NCI-H1930 (cell line): ENCODE data around the gene PLA2G2F.
"Not testable (repeated sequence)": the region's sequence is repeated elsewhere in the genome, so short reads cannot be mapped to it uniquely, and the experiment has no call there.

ENCODE experiments used
- DNase-seq, 2 experiments: peaks; one replicate each; lab custom pipeline; 2025; lab: John Stamatoyannopoulos, UW

The PLA2G2F gene

DNA sequence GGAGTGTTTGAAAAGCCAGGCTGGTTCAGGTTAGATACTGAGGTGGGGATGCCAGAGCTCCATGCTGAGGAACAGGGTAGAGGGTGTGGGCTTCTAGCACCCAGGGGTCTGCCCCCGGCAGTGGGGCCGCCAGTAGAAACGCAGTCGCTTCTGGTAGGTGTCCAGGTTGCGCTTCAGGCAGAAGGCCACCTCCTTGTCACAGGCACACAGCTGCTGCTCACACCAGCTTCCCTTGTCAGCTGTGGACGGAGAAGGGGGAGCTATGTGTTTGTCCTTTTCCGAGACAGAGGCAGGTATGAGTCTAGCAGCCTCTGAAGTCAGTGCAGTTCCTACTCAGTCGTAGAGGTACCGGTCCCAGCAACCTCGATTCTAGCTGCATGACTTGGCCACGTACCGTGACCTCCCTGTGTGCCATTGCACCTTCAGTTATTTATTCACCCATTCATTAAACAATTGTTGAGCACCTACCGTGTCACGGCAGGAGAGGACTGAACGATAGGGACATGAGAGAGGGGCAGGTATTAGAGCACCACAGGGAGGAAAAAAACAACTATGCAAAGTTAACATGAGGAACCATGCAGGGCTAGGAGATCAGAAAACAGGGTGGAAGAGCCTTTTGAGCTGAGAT is 25.0 kb upstream of the PLA2G2F start:
- DNase-seq, result no peak

DNA sequence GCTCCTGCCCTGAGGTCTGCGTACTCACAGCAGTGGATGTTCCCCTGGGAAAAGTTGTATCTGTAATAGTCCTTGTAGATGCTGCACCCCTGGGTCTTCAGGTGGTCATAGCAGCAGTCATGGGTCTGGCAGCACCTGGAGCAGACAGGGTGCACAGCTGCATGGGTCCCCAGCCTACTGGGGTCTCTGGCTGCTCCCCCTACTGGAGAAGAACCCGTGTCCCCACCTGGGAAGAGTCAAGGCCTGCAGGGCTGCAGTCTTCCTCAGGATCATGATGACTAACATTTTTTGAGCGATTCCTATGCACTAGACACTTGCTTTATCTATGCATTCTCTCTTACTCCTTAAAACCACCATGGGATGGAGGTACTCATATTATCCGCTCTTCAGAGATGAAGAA is 23.6 kb upstream of the PLA2G2F start:
- DNase-seq, result no peak

DNA sequence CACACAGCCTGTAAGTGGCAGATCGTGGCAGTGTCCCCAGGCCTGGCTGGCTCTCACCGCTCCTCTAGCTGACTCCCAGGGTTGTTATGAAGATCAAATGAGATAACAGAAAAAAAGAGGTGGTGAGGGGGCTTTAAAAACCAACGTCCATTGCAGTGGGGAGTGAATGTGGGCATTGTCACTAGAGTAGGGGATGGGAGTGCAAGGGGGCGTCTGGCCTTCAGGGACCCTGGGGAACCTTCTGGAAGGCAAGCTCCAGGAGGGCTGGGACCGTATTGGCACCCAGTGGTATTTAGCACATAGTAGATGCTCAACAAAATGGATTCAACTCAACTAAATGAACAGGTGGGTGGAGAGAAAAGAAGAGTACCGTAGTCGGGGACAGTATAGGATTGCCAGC is 23.2 kb upstream of the PLA2G2F start:
- DNase-seq, result no peak

DNA sequence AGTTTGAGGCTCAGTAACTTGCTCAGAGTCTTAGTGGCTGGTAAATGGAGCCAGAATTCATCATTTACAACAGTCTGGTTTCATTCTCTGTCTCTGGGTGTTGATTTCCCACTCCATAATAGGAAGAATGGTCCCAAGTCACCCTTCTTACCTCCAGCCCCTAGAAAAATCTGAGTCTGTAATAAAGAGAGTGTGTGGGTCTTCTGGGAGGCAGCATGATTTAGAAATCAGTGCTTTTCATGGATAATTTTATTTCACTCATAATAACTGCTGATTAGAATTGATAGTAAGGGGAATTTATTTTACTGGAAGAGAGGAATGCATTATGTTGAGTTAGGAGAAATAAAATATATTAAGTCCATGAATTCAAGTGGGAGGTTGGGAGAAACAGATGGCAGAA is 21.9 kb upstream of the PLA2G2F start:
- no peak for DNase-seq

DNA sequence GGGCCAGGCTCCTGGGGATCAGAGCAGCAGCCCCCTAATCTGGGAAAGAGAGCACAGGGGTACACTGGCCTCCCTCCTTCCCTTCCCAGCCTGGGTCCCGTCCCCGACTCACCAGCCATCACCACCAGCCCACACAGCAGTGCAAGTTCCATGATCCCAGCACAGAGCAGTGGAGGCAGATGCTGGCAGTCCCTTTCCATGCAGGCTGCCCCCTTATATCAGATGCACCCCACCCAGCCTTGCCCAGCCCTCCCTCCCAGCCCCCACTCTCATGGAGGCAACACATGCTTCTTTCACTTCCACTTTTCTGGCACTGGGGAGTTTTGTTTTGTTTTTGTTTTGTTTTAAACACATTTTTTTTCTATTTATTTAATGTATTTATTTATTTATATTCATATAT is 19.8 kb upstream of the PLA2G2F start, which contains the start of gene PLA2G2D:
TSS of gene PLA2G2D (minus strand) at position 190 of the 400 bp plus-strand sequence. CDS start at position 152, 38 bp downstream.
- DNase-seq, result no peak

DNA sequence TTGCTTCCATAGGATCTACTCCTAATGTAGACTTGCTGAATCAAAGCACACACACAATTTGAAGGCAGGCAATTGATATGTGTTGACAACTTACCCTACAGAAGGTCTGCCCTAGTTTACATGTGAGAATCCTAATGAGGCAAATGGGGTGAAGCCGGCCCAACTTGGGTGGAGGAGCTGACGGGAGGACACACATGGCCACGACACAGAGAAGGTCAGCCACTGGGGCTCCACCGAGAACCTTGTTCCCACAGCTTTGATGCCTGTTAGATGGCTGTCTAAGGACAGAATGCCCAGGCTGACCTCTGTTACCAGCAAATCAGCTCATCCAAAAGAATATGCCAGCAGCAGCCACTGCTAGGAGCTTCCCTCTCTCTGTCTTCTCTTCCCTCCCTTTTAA is 18.3 kb upstream of the PLA2G2F start:
- no peak for DNase-seq

DNA sequence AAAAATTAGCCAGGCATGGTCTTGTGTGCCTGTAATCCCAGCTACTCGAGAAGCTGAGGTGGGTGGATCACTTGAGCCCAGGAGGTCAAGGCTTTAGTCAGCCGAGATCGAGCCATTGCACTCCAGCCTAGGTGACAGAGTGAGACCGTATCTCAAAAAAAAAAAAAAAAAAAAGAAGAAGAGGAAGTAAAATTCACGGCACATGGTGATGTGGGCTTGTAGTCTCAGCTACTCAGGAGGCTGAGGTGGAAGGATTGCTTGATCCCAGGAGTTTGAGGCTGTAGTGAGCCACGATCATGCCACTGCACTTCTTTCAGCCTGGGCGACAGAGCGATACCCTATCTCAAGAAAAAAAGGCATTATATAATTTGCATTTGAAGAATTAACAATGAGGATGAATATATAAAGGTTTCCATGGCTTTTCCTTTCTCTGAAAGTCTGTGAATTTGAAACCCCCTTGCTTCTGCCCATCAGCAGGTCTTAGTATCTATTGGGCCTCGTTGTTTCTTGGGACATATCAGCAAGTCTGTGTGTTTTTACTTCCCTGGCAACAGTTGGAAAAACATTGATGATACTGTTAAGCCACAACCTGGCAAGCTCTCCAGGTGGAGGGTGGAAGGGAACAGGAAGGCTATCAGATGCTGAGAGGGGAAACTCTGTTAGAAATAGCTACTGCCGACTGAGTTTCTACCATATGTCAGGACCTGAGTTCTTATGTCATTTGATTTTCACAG is 15.2 kb upstream of the PLA2G2F start:
- DNase-seq, result no peak

DNA sequence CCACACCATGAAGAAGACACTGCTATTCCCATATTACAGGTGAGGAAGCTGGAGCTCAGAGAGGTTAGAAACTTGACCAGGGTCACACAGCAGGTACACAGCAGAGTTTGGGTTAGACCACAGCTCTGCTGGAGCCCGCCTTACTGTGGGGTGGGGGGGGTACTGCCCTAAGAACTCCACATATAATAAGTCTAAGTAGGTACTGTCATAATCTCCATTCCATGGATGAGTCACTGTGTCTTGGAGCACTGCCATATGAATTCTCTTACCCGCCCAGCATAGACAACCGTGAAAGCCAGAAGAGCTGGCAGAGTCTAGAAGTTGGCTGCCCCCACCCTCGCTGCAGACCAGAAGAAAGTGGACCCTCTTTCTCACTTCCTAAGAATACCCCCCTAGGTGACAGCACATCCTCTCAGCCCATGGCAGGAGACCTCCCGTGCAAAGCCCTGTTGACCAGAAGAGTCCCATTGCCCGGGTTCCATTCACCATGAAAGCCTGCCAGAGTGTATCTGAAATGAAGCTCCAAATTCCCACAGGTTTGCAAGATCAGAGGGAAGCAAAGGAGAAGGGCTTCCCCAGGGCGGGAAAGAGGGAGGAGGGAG is 14.6 kb upstream of the PLA2G2F start:
- DNase-seq, result no peak

DNA sequence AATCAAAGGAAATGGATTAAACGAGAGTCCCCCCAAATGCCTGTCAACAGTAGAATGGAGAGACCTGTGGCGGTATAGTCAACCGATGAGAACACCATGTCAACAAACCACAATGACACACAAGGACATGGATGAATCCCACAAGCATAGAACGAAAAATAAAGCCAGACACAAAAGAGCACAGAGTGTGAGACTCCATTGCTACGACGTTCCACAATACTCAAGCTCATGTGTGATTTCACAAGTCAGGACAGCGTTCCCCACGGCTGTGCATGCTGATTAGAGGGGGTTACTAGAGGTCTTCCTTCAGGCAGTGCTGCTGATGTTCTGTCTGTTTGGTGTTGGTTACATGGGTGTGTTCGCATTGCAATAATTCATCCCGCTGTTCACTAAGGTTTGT is 14.0 kb upstream of the PLA2G2F start:
- DNase-seq, result no peak

DNA sequence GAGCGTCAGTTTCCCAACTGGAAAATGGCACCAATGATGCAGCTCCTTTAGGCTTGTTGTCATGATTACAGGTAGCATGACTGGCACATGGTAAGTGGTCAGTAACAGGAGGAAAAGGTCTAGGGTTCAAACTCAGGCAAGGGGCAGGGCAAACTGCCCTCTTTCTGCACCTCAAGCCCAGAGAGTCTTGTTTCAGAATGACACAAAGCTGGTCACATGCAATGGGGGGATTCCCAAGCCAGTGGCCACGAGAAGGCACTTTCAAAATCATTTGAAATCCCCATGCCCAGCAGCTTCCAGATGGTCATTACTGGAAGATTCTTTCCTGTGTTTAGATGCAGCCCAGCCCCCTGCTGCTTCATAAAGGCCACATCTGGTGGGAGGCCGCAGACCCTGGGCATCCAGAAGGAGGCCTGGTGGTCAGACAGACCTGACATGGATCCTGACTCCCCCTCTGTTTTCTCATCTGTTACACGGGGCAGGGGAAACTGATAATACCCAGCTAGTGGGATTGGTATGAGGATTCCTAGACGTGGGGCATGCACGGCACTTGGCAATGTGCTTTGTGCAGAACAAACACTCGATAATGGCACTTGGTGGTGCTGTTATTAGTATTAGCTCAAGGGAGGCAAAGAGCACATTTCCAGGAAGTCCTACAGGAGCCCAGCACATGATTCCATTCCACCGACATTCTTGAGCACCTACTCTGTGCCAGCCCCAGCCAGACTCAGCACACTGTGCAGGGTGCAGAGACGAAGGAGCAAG is 12.9 kb upstream of the PLA2G2F start:
- no peak for DNase-seq

DNA sequence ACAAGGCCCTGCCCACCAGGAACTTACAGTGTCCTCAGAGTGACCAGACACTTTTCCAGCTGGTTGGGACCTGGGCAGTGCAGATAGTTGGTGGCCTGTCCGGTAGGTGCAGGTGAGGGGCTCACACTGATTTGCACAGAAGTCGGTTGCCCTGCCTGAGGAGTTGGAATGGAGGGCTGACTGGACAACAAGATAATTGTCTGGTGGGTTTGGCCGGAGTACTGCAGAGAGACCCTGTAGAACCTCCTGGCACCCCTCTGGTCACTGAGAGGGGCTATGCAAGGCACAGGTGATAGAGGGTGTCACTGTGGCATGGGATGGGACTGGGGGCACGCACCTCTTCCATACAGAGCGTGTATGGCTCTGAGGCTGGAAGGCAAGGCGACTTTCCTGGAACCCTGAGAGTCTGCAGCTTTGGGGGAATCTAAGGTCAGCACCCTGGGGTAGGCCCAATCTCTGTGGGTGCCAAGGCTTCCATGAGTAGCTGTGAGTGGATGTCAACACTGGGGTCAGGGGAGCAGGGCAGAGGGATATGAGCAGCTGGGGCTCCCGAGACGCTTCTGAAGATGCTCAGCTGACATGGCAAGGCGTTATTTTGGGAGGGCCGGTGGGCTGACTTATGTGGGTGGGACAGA is 12.2 kb upstream of the PLA2G2F start:
- DNase-seq, result no peak

DNA sequence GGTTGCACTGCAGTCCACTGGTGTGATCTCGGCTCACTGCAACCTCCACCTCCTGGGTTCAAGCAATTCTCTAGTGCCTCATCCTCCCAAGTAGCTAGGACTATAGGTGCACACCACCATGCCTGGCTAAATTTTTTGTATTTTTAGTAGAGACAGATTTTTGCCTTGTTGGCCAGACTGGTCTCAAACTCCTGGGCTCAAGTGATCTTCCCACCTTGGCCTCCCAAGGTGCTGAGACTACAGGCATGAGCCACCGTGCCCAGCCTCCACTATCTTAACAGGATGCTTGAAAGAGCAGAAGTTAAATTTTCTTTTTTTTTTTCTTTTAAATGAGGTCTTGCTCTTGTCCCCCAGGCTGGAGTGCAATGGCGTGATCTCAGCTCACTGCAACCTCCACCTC is 8.6 kb upstream of the PLA2G2F start:
- DNase-seq, result not testable (repeated sequence)

DNA sequence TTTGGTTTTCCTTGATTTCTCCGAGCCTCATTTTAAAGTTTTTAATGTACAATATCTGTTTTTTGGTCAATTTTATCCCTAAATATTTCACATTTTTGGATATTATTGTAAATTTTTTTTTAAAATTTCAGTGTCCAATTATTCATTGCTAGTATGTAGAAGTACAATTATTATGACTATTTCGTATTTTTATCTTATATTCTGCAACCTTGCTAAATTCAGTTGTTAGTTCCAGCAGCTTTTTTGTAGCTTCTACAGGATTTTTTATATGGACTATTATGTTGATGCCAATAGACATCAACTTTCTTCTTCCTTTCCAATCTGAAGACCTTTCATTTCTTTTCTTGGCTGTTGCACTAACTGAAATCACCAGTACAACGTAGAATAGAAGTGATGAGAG is 4.1 kb upstream of the PLA2G2F start:
- DNase-seq, result no peak

DNA sequence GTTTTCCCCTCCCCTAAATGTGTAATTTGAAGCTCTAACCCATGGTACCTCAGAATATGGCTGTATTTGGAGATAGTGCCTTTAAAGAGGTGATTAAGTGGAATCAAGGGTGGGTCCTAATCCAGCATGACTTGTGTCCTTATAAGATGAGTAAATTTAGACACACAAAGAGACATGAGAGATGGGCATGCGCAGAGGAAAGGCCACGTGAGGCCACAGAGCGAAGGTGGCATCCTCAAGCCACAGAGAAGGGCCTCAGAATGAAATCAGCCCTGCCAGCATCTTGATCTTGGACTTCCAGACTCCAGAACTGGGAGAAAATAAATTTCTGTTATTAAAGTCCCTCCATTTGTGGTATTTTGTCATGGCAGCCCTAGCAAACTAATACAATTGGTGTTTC is 2.9 kb upstream of the PLA2G2F start:
- no peak for DNase-seq

DNA sequence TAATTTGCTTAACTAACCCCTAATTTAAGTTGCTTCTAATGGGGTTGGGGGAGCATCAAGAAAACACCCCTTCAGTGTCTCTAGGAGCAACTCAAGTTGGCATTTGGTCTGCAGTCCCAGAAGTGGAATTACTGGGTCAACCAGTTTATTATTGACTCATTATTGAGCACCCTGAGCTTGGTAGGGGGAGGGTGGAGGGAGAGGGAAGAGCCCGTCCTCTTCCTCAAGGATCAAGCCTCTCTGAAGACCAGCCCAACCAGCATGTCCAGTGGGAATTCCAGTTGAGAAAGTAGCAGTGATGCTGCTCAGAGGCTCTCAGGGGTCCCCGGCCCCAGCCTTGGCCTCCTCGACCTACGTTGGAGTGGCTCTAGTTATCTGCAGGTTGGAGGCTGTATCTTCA is 2.1 kb upstream of the PLA2G2F start:
- no peak for DNase-seq

DNA sequence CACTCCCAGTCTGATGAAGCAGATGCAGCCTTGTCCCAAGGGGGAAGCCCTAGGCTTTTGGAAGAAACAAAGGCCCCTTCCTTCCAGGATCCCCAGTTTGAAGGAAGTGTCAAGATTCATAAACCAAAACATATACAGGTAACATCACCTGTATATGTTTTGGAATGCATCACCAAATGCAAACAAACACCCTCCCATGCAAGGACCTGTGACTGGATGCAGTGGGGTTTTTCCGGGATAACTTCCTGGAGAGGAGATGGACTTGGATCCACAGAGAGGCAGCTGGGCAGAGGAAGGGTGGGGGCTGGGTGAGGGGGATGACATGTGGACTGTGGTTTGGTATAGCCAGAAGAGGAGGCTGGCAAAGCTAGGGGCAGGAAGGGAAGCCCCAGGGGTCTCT is 1.5 kb upstream of the PLA2G2F start:
- DNase-seq, result no peak

DNA sequence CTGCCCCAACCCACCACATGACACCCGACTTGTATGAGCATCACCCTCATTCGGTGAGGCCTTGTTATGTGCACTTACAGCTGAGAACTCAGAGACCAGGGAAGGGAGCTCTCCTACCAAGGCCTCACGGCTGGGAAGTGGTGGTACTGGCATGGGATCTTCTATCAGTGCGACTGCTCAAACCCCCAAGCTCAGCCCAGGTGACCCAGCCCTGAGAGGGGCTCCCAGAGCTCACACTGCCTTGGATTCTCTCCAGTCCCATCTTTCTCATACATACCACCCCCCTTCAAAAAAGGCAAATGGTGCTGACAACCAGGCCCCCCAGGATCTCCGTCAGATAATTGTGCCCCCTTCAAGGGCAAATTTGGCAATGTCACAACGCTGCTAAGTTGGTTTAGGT is 777 bp upstream of the PLA2G2F start:
- DNase-seq, result no peak

DNA sequence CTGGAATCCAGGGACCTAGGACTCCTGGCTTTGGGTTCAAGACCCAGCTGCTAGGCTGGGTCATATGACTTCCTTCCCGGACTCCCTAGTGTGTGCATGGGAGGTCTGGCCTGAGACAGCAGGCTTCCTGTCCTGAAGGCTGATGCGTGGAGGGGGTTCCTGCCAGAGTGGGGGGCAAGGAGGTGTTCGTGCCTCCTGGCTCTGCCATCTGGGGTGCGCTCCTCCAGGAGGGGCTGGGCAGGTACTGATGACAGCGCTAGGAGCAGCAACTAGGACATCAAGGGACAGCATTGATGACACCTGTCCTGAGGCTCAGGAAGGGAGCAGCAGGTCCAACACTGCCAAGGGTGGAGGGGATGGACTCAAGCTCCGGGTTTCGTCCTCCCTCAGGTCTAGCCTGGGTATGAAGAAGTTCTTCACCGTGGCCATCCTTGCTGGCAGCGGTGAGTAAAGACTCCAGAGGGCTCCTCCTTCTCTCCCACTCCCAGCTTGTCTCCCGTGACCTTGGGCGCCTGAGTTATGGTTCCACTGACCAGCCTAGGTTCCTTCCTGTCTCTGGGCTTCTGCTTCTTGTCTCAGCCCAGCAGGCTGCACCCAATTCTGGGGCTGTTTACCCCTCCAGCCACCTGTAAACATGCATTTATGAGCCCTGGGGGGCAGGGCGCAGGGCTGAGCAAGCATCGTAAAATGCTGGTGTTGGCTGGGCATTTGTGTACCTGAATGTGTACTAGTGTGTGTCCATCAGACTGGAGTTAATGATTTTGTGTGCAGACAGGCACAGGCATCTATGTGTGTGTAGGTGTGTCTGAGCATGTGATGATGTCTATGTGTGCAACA is 871 bp downstream of the PLA2G2F start:
- no peak for DNase-seq

DNA sequence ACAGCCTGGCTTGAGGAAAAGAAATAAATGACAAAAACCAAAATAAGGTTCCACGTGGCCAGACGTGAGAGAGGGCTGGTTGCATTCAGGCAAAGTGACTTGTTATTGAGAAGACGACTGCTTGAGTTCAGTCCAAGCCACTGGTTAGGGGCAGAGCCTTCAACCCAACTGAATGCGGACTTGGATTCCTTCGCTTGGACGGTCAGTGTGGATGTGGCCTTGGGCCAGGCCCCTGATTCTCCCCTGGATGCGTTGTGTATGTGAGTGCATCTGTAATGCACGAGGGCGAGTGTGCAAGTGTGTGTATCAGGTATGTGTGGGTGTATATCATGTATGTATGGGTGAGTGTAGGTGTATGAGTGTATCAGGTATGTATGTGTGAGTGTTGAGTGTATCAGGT is 1.9 kb downstream of the PLA2G2F start:
- no peak for DNase-seq

DNA sequence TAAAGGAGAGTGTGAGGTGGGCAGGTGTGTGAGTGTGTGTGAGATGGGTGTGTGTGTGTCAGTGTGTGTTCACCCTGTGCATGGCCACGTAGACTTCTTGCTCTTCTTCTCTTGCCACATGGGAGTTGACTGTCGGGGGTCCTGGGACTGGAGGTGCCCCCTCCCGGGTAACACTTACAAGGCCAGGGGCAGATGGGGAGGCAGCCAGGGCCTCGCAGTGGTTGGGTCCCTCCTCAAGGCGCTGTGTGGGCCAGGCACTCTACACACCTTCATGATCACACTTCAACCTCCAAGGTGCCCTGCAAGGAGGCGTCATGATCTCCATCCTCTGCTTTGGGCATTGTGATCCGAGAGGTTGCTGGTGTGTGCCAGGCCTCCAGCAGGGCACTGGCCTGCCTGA is 2.3 kb downstream of the PLA2G2F start:
- DNase-seq, result no peak

DNA sequence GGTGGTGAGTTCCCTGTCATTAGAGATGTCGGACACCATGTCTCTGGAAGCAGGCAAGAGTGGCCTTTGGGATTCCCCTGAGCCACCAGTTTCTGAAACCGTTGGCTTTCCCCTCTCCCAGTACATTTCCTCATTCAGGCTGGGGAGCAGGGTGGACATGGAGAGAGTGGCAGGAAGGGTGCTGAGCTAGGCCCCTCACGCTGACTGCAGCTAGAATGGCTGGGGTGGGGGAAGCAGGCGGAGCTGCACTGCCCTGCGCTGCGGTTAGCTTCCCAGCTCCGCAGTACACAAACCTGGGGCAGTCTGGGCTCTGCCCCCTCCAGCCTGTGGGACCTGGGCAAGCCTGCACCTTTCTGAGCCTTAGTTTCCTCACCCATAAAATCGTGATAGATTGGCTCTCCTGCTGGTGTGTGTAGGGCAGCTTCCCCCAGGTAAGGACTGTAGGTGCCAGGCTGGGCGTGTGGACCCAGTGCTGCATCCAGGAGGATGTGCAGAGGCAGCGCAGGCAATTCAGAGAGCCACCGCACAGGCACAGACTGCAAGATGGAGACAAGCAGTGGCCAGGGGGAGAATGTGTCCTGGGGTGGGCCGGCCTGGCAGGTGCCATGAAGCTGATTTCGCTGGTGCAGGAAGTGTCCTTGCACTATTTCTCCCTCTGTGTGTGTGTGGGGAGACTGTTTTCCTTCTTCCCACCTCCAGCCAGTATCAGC is 3.0 kb downstream of the PLA2G2F start:
- no peak for DNase-seq
